Bronchial epithelial cell (primary cell): Measurements from ENCODE around the gene FHL3. TPM values are rescaled to one million over a fixed set of nuclear protein-coding genes. Genes with fewer than 3 reads are reported as not detected.

Experiments
- DNase-seq: peaks from one replicate; pipeline ENCODE4 v3.0.0-alpha.2; 2010; ENCODE audit warnings: low read depth
- FAIRE-seq: peaks from 2 replicates; lab custom pipeline; 2011; peaks lifted over from hg19 to GRCh38; lab: Jason Lieb, UNC
- H3K27me3 ChIP-seq: 2 replicates; pipeline ENCODE4 v1.5.1; 2011; ENCODE audit warnings: low read length; ENCODE audit not compliant: control insufficient read depth, insufficient read depth
- H3K36me3 ChIP-seq: 2 replicates; pipeline ENCODE4 v1.5.1; 2011; ENCODE audit warnings: low read length; ENCODE audit not compliant: control insufficient read depth, insufficient read depth
- H3K4me3 ChIP-seq: 2 replicates; pipeline ENCODE4 v1.5.1; 2011; ENCODE audit warnings: mild to moderate bottlenecking, low read depth, low read length, control low read depth
- CTCF ChIP-seq: IDR thresholded peaks from 2 replicates; pipeline ENCODE4 v1.5.1; 2011; ENCODE audit warnings: mild to moderate bottlenecking, moderate library complexity, low read length, control low read depth, inconsistent platforms; ENCODE audit not compliant: insufficient read depth, severe bottlenecking
- total RNA-seq: library from RNA; depleted of rRNA; stranded (reverse); fragments of >200 nt; gene quantifications from 2 replicates; pipeline ENCODE4 v1.2.1, GENCODE V29; 2014

The FHL3 gene
- total RNA-seq, 1 donor from 2014 or later = 2.6 TPM

DNA sequence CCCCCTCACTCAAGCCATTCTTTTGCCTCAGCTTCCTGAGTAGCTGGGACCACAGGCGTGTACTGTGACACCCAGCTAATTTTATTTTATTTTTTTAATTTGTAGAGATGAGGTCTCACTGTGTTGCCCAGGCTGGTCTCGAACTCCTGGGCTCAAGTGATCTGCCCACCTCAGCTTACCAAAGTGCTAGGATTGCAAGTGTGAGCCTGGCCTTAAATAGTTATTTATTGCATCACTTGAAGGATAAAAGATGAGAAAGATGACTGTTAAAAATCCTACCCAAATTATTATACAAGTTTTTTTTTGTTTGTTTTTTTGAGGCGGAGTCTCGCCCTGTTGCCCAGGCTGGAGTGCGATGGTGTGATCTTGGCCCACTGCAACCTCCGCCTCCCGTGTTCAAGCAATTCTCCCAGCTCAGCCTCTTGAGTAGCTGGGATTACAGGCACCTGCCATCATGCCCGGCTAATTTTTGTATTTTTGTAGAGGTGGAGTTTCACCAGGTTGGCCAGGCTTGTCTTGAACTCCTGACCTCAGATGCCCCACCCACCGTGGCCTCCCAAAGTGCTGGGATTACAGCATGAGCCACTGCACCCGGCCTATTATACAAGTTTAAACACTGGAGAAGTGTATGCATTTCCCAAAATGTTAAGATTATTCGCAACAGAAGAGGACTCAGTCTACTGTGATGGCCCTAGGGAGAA lies 9.6 kb upstream of the FHL3 start:
- DNase-seq = no peak
- Histone ChIP-seq H3K36me3 (peaks cover 10% of the 10 kb centered on the region), H3K27me3 (no peaks in the 10 kb centered on the region), H3K4me3 (no peak overlapping the region)
- FAIRE-seq = no peak
- TF ChIP-seq CTCF = no peak

DNA sequence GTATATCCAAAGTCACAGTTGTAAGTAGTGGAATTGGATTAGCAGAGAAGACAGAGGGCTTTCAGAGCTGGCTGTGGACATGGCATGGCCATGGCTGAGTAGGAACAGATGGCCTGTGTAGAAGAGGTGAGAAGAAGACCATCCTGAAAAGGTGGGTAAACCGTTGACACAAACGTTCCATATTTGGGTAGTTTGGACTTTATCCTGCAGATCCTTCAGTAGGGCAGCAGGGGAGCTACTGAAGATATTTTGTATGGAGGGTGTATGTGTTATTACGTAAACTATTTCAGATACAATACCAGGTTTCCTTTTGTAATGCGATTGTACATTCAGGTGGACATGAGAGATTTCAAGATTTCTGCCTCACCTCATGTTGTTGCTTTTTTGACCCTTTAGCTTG lies 8.9 kb upstream of the FHL3 start:
- FAIRE-seq = no peak
- Histone ChIP-seq H3K4me3 (no peak overlapping the region), H3K36me3 (peaks cover 8% of the 10 kb centered on the region), H3K27me3 (no peaks in the 10 kb centered on the region)
- TF ChIP-seq CTCF = no peak
- no peak for DNase-seq

DNA sequence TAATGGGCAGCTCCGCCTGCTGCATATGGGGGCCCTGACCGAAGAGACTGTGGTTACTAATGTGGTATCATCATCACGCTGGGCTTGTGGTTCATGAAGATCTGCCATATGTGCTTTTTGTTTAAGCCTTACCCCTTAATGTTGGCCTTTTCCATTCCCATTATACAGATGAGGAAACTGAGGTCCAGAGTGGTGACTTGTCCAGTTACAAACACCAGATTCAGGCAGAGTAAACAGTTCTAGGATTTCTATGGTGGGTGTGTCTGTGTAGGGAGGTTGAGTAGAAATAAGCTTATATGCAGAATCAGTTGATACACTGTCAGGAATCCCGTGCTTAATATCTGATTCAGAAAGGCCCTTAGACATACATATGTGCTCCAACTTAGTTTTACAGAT lies 7.9 kb upstream of the FHL3 start:
- H3K4me3 ChIP-seq = peak overlapping the region; percentile 71
- peaks cover 4% of the 10 kb centered on the region for H3K36me3 ChIP-seq
- no peak for DNase-seq
- TF ChIP-seq CTCF = no peak
- H3K27me3 ChIP-seq = no peaks in the 10 kb centered on the region
- FAIRE-seq = no peak

GRCh38 chr1:38012363-38013226 lies 7.3 kb upstream of the FHL3 start, which contains the start of gene UTP11:
Gene UTP11, plus strand, starts transcription at chr1:38012734. Its CDS starts 69 bp downstream, at chr1:38012803.
- peak; percentile 98 for DNase-seq
- no peaks in the 10 kb centered on the region for H3K27me3 ChIP-seq
- no peaks in the 10 kb centered on the region for H3K36me3 ChIP-seq
- H3K4me3 ChIP-seq = peak within 1 kb of the TSS; percentile 71
- TF ChIP-seq CTCF = no peak
- FAIRE-seq = no peak

DNA sequence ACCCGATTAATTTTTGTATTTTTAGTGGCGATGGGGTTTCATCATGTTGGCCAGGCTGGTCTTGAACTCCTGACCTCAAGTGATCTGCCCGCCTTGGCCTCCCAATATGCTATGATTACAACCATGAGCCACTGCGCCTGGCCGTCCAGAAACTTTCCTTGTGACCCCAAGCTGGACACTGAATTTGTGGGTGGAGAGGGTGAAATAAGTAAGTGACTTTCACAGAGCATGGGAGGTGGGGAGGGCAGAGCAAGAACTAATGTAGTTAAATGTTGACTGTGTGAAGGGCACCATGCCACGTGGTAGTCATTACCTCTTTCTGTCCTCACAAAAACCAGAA lies 4.5 kb upstream of the FHL3 start:
- Histone ChIP-seq H3K27me3 (no peaks in the 10 kb centered on the region), H3K36me3 (no peaks in the 10 kb centered on the region), H3K4me3 (no peak overlapping the region)
- FAIRE-seq = no peak
- no peak for DNase-seq
- TF ChIP-seq CTCF = no peak
